K562 (cell line): ENCODE results near the gene DGCR2. TPM values are rescaled to one million over a fixed set of nuclear protein-coding genes. Genes with fewer than 3 reads are reported as not detected.

Source experiments
- CHD7 ChIP-seq: fragments of 200-600 bp; sonication (generic); IDR thresholded peaks from one replicate; pipeline ENCODE4 v1.6.1; 2012; ENCODE audit warnings: mild to moderate bottlenecking, low read depth, low read length, inconsistent platforms
- E2F5 ChIP-seq: sonication (generic); formaldehyde crosslinking; IDR thresholded peaks from 2 replicates; pipeline ENCODE4 v1.8.0; 2022; ENCODE audit warnings: mild to moderate bottlenecking, missing genetic modification reagents
- PPARD ChIP-seq: fragments of 250-450 bp; sonication (Bioruptor Pico); IDR thresholded peaks from 2 replicates; pipeline ENCODE4 v1.8.0; 2022; ENCODE audit warnings: inconsistent platforms, mild to moderate bottlenecking, moderate library complexity
- PTRF ChIP-seq: fragments of 450-650 bp; IDR thresholded peaks from 2 replicates; pipeline ENCODE4 v1.6.1; 2016; ENCODE audit warnings: mild to moderate bottlenecking, missing genetic modification characterization, missing compliant biosample characterization
- SOX6 ChIP-seq: fragments of 450-650 bp; IDR thresholded peaks from 2 replicates; pipeline ENCODE4 v1.6.1; 2014; ENCODE audit warnings: mild to moderate bottlenecking
- SP2 ChIP-seq: IDR thresholded peaks from 2 replicates; pipeline ENCODE4 v1.6.1; 2011; ENCODE audit warnings: mild to moderate bottlenecking, low read depth, low read length, moderate library complexity; ENCODE audit not compliant: poor library complexity, severe bottlenecking; ENCODE audit errors: extremely low read depth
- ZBTB49 ChIP-seq: sonication (generic); formaldehyde crosslinking; IDR thresholded peaks from 2 replicates; pipeline ENCODE4 v1.8.0; 2022; ENCODE audit warnings: missing genetic modification reagents, mild to moderate bottlenecking, borderline replicate concordance
- ZNF174 ChIP-seq: fragments of 250-450 bp; sonication (Bioruptor Pico); IDR thresholded peaks from 2 replicates; pipeline ENCODE4 v1.4.0; 2020; ENCODE audit warnings: mild to moderate bottlenecking
- ZNF398 ChIP-seq: fragments of 250-450 bp; sonication (Bioruptor Pico); IDR thresholded peaks from 2 replicates; pipeline ENCODE4 v1.8.0; 2021; ENCODE audit warnings: moderate library complexity, mild to moderate bottlenecking, inconsistent platforms
- ZNF699 ChIP-seq: fragments of 250-450 bp; sonication (Bioruptor Pico); IDR thresholded peaks from 2 replicates; pipeline ENCODE4 v1.8.0; 2021; ENCODE audit warnings: mild to moderate bottlenecking, moderate library complexity; ENCODE audit not compliant: insufficient replicate concordance
- ZNF778 ChIP-seq: fragments of 450-650 bp; formaldehyde crosslinking; IDR thresholded peaks from 2 replicates; pipeline ENCODE4 v1.4.0; 2020; ENCODE audit warnings: mild to moderate bottlenecking, moderate library complexity
- polyA plus RNA-seq, 8 experiments: library from polyadenylated mRNA; depleted of rRNA in 4 of 8; stranded (reverse) in 5 of 8; unstranded in 3 of 8; fragments of >200 nt; fragmentation: Nextera tagmentation in 2 of 8; fragmentation: Illumina TruSeq in 1 of 8; extraction: Ambion mirVana in 2 of 8; extraction: Trizol in 1 of 8; gene quantifications; 2 replicates each; pipeline versions ENCODE4 v1.2.1 to v1.2.3, GENCODE V29; 2011 to 2014; ENCODE audit warnings: inconsistent platforms in 1 of 8, missing spikeins in 1 of 8
- total RNA-seq, 7 experiments: library from RNA; depleted of rRNA in 6 of 7; stranded (reverse); fragments of >200 nt in 6 of 7; fragmentation: Illumina TruSeq in 2 of 7; extraction: Trizol in 2 of 7; gene quantifications; 2 replicates each; pipeline versions ENCODE4 v1.2.1 to v1.2.3, GENCODE V29; 2011 to 2021; ENCODE audit warnings: low replicate concordance in 1 of 7

The DGCR2 gene
- total and polyA plus RNA-seq, 9 of the 15 experiments (the other 6 are each of a cell fraction or from before 2014, with no cell fraction given), result 0.69 to 101 (median 56.4) TPM

GRCh38 chr22:19052941-19053541 is 69.2 kb downstream of the DGCR2 start (continued):
- TF ChIP-seq ZNF699 (CRISPR knock-in tag) (no peak), ZNF398 (no peak), SP2 (peak; percentile 19), ZBTB49 (CRISPR knock-in tag) (no peak), CHD7 (peak; percentile 12), PPARD (no peak), ZNF778 (no peak), SOX6 (no peak), E2F5 (CRISPR knock-in tag) (no peak), ZNF174 (no peak), PTRF (no peak)
